GM19193 (cell line): ENCODE data around the gene LDLR.
A peak's percentile ranks its signal among the peaks of the same experiment; 100 is the strongest.

ENCODE experiments used
- POLR2A ChIP-seq: IDR thresholded peaks from 4 replicates; pipeline ENCODE4 v1.6.1; 2011; ENCODE audit not compliant: insufficient read depth, insufficient read length; ENCODE audit errors: extremely low read depth

LDLR gene

DNA sequence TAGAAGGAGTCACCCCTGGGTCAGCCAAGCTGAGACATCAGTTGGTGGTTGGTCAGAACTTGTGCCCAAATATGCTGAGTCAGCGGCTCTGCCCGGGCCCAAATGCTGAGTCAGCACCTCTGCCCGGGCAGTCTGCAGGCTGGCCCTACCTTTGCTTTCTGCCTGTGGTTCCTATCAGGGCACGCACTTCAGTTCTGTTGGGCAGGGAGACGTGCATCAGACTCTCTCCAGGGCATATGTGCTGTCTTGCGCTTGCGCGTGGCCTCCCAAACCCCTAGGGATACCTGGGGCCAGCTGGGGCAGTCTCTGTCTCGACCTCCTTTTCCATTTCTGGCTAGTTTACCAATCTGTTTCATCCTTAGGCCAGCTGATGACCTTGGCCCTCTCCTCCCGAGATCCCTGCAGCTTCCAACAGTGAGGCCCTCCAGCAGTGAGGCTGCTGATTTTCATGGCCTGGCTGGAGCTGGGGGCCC, 24.4 kb upstream of the LDLR start:
- TF ChIP-seq POLR2A: no peak

DNA sequence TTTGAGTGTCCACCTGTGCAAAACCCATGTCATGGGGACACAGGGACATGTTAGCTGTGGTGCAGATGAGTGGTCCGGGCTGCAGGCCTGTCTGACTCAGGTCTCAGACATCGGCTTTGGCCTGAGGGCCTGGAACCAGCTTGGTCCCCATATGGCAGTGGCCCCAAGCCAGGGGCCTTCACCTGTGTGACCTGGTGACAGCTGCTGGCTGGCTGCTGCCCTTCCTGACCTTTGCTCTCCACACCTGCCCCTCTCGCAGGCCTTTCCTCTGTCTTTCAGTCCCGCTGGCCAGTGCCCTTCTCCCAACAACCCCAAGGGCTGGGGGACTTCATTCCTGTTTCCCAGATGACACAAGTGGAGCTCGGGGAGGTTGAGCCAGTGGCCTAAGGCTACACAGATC, 22.9 kb upstream of the LDLR start:
- TF ChIP-seq POLR2A: no peak

DNA sequence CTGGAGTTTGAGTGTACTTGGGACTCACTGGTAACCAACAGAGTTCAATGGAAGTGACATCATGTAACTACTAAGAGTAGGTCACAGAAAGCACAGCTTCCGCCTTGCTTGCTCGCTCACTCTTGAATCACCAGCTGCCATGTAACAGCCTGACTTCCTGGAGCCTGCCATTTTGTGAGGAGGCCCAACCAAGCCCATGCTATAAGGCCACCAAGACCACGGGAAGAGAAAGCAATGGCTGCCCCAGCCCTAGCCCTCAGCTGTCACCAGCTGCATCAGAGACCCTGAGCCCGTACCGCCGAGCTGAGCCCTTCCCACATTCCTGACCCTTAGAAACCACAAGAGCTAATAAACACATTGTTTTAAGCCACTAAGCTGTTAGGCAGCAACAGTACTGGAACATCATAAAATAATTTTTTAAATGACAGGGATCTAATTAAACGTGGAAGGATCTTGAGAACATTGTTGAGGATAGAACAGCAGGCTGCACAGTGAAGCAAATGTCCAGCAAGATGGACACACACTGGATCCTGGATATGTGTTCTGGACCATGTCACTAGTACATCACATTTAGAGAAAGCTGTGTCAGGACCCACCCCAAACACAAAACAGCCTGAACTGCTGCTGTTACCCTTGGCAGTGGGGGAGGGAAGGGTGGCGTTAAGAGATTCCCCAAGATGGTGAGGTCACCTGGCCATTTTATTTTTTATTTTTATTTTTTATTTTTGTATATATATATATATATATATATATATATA, 21.7 kb upstream of the LDLR start:
- TF ChIP-seq POLR2A: no peak

DNA sequence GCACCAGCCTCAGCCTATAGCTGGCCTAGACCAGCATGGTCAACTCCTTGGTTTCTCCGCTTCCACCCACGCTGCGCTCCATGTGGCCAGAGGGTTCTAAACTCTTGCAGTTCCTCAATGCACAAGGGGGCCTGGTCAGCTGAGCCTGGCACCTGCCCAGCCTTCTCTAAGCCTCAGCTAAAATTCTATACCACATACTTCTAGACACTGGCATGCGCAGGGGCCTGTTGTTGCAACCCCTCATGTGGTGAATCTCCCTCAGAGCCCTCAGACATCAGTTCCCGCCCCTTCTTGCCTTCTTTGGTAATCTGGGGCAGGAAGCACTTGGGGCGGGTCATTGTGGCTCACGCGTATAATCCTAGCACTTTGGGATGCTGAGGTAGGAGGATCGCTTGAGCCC, 19.7 kb upstream of the LDLR start:
- TF ChIP-seq POLR2A: no peak

DNA sequence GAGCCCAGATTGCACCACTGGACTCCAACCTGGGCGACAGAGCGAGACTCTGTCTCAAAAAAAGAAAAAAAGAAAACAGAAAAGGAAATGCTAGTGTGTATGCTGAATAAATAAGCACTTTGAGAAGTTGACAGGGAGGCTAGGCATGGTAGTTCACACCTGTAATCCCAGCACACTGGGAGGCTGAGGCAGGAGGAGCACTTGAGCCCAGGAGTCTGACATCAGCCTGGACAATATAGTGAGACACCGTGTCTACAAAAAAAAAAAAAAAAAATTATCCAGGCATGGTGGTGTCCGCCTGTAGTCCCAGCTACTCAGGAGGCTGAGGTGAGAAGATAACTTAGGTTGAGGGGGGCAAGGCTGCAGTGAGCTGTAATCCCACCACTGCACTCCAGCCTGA, 19.1 kb upstream of the LDLR start:
- no peak for TF ChIP-seq POLR2A

DNA sequence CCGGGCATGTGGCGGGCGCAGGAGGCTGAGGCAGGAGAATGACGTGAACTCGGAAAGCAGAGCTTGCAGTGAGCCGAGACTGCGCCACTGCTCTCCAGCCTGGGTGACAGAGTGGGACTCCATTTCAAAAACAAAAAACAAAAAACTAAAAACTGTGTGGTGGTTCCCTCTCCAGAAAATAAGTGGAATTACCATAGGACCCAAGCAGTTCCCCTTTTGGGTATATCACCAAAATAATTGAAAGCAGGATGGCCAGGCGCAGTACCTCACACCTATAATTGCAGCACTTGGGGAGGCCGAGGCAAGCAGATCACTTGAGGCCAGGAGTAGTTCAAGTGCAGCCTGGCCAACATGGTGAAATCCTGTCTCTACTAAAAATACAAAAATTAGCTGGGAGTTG, 15.7 kb upstream of the LDLR start:
- no peak for TF ChIP-seq POLR2A

DNA sequence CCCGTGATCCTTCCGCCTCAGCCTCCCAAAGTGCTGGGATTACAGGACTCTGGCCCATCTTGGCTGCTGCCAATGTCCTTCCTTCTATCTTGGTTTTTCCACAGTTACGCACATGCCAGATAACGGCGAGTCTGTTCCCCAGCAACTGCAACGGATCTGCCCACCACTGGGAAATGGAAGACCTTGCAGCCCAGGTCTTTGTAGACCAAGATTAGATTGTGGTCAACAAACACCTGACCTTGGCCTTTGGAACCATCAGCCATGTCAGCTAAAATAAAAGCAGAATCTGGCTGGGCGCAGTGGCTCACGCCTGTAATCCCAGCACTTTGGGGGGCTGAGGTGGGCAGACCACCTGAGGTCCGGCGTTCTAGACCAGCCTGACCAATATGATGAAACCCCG, 10.4 kb upstream of the LDLR start:
- no peak for TF ChIP-seq POLR2A

DNA sequence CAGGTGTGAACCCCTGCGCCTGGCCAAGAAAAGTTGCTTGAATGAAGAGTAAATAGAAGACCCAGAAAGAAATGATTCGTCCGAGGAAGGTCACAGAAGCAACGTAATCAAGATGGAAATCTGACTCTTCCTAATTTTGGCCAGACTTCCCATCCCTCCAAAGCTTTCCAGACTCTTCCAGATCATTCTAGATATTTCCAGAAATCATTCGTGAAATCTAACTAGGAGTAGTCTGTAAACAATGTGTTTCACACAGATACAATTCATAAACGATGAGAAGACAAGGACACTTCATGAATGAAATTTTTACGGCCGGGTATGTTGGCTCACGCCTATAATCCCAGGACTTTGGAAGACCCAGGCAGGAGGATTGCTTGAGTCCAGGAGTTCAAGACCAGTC, 9.3 kb upstream of the LDLR start:
- no peak for TF ChIP-seq POLR2A

DNA sequence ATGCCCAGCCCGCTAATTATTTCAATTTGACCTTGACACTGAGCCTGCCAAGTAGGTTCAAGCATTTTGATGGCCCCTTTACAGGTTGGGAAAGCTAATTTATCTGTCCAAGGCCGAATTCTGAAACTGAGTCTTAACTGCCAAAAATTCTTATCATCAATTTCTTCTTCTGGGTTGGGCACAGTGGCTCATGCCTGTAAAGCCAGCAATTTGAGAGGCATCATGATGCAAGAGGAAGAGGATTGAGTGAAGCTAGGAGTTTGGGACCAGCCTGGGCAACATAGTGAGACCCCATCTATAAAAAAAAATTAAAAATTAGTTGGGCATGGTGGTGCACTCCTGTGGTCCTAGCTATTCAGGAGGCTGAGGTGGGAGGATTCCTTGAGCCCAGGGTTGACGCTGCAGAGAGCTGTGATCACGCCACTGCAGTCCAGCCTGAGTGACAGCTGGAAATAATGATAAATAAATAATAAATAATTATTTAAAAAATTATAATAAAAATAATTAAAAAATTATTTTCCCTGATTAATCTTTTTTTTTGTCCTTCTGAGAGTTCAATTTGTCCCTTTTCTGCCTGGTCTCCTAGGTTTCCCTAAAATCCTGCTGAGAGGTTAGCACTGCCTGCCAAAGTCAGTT, 1.3 kb upstream of the LDLR start:
- no peak for TF ChIP-seq POLR2A

DNA sequence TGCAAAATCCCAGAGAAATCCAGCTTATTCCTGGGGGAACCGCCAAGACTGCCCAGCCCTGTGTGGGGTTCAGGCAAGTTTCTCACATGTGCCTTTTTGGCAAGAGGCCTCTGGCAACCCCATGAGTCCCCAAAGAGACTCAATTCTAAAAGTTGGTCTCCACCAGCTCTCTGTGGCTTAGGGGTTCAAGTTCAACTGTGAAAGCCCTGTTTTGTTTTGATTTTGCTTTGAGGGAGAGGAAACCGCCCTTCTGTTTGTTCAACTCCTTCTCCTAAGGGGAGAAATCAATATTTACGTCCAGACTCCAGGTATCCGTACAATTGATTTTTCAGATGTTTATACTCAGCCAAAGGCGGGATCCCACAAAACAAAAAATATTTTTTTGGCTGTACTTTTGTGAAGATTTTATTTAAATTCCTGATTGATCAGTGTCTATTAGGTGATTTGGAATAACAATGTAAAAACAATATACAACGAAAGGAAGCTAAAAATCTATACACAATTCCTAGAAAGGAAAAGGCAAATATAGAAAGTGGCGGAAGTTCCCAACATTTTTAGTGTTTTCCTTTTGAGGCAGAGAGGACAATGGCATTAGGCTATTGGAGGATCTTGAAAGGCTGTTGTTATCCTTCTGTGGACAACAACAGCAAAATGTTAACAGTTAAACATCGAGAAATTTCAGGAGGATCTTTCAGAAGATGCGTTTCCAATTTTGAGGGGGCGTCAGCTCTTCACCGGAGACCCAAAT, 583 bp upstream of the LDLR start:
- no peak for TF ChIP-seq POLR2A

DNA sequence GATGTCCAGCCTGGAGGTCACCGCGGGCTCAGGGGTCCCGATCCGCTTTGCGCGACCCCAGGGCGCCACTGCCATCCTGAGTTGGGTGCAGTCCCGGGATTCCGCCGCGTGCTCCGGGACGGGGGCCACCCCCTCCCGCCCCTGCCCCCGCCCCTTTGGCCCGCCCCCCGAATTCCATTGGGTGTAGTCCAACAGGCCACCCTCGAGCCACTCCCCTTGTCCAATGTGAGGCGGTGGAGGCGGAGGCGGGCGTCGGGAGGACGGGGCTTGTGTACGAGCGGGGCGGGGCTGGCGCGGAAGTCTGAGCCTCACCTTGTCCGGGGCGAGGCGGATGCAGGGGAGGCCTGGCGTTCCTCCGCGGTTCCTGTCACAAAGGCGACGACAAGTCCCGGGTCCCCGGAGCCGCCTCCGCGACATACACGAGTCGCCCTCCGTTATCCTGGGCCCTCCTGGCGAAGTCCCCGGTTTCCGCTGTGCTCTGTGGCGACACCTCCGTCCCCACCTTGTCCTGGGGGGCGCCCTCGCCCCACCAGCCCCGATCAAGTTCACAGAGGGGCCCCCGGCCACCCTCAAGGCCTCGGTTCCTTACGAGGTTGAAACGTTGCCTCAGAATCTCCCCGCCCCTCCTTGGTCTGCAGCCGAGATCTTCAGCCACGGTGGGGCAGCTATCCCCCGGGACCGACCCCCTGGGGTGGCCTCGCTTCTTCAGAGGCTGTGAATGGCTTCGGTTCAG, 1.2 kb downstream of the LDLR start:
- peak; percentile 84 for TF ChIP-seq POLR2A

DNA sequence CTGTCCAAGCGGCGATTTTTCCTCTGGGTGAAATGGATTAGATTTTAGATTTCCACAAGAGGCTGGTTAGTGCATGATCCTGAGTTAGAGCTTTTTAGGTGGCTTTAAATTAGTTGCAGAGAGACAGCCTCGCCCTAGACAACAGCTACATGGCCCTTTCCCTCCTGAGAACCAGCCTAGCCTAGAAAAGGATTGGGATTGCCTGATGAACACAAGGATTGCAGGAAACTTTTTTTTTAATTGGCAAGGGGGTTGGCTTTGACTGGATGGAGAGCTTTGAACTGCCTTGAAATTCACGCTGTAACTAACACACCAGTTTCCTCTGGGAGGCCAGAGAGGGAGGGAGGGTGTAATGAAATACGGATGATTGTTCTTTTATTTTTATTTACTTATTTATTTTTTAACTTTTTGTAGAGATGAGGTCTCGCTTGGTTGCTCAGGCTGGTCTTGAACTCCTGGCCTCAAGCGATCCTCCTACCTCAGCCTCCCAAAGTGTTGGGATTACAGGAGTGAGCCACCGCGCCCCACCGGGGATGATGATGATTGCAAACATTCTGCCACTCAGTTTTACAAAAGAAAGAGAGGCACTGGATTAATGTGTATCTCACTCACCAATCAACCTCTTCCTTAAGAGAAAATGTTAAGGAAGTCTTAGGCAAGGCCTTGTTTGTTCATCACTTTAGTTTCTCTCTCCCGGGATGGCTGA, 1.9 kb downstream of the LDLR start:
- TF ChIP-seq POLR2A: no peak

DNA sequence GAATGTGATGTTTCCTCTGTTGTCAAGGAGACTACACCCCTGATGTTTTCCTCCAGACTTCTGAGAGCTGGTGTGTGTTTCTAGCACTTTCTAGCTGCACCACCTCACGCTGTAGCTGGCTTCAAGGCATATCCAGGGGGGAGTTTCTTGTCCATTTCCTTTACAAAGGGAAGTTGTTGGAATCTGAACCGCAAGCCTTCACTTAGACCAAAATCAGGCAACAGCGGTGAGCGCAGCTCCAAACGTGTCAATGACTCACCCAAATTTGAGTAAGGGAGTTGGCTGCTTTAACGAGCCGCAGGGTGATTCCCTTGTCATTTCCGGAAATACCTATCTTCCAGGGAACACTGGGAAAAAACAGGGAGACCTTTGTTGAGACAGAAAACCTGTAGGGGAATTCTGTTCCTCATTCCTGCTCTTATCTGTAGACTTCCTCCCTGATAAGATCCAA, 2.5 kb downstream of the LDLR start:
- TF ChIP-seq POLR2A: no peak

DNA sequence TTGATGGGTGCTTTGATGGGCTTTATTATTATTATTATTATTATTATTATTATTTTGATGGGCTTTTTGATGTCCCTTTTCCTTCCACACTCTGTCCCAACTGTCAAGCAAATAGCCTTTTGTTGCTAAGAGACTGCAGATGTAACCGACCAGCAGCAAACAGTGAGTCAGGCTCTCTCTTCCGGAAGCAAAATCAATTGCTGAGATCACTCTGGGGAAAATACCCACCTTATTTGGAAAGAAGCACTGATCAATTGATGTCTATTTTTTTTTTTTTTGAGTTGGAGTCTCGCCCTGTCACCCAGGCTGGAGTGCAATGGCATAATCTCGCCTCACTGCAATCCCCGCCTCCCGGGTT, 2.9 kb downstream of the LDLR start:
- TF ChIP-seq POLR2A: no peak

DNA sequence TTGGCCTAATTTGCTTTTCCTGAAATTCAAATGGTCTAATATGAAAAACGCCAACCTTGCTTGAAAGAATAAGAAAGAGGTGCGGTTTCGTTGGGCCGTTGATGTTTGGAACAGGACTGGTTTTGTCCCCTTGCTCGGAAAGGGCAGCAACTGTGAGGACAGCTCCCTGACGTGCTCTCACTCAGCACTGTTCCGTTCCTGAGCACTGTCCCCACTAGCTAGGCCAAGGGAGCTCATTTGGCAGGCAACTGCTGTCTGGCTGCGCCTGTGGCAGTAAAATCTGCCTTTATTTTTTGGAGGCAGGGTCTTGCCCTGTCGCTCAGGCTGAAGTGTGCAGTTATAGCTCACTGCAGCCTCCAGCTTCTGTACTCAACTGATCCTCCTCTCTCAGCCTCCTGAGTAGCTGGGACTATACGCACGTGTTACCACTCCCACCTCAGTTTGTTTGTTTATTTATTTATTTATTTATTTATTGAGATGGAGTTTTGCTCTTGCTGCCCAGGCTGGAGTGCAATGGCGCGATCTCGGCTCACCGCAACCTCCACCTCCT, 4.5 kb downstream of the LDLR start:
- TF ChIP-seq POLR2A: no peak

DNA sequence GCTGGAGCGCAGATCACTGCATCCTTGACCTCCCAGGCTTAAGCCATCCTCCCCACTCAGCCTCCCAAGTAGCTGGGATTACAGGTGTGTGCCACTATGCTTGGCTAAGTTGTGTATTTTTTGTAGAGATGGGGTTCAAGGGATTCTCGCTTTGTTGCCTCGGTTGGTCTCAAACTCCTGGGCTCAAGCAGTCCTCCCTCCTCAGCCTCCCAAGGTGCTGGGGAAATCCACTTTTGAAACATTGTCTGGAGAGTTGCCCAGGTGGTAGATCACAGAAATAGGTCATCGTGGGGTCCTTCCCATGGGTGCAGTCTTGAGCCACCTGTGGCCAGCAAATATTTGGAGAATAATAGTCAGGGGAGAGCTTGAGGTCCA, 5.2 kb downstream of the LDLR start:
- TF ChIP-seq POLR2A: no peak
